Measurements from ENCODE around the gene PARD6A. TPM values are rescaled to one million over a fixed set of nuclear protein-coding genes. Genes with fewer than 3 reads are reported as not detected.

PARD6A gene, protein sequence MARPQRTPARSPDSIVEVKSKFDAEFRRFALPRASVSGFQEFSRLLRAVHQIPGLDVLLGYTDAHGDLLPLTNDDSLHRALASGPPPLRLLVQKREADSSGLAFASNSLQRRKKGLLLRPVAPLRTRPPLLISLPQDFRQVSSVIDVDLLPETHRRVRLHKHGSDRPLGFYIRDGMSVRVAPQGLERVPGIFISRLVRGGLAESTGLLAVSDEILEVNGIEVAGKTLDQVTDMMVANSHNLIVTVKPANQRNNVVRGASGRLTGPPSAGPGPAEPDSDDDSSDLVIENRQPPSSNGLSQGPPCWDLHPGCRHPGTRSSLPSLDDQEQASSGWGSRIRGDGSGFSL
- total RNA-seq: 7.5 and 8.3 TPM in 2 replicates
- long read RNA-seq, partial matches to known transcripts: 0 of 1 reads
- long read RNA-seq, other reads (novel, unspliced or antisense): 0 of 1 reads

DNA sequence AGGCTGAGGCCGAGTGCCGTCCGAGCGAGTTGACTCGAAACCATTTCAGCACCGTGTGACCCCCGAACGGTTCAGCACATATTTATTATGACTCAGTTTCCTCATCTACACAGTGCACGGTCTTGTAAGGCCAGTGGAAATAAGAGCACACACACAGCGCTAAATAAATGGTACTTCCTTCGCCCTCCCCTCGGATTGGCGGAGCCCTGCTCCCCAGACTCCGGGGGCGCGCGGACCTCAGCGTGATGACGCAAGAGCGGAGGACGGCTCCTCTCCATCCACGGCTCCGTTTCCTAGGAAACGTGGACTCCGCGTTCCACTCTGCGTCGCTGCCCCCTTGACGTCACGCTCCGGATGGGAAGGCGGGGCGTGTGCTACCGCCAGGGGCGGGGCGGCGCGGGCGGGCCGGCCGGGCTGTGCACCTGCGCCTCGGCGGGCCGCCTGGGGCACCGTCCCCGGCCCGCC, at the start of gene PARD6A:
Gene PARD6A, plus strand, starts transcription at position 397 of the 465 bp plus-strand sequence. CDS start 79 bp downstream, outside the sequence.
- Mint-ChIP-seq H3K4me3 (peak within 1 kb of the TSS; percentile 98), H3K9me3 (no peaks in the 10 kb centered on the region), H3K36me3 (ENCODE audit: low read depth) (peaks cover 3% of the 10 kb centered on the region), H3K4me1 (peaks cover 27% of the 10 kb centered on the region), H3K27me3 (ENCODE audit: low read depth) (peaks cover 12% of the 10 kb centered on the region), H3K27ac (ENCODE audit: unreplicated experiment) (peak within 1 kb of the TSS; percentile 96)
- TF ChIP-seq, protein P1, sequence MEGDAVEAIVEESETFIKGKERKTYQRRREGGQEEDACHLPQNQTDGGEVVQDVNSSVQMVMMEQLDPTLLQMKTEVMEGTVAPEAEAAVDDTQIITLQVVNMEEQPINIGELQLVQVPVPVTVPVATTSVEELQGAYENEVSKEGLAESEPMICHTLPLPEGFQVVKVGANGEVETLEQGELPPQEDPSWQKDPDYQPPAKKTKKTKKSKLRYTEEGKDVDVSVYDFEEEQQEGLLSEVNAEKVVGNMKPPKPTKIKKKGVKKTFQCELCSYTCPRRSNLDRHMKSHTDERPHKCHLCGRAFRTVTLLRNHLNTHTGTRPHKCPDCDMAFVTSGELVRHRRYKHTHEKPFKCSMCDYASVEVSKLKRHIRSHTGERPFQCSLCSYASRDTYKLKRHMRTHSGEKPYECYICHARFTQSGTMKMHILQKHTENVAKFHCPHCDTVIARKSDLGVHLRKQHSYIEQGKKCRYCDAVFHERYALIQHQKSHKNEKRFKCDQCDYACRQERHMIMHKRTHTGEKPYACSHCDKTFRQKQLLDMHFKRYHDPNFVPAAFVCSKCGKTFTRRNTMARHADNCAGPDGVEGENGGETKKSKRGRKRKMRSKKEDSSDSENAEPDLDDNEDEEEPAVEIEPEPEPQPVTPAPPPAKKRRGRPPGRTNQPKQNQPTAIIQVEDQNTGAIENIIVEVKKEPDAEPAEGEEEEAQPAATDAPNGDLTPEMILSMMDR (conservative IDR thresholded peaks at IDR 0.05): no peak
- peak; percentile 84 for DNase-seq (ENCODE audit: low read depth, low spot score)

DNA sequence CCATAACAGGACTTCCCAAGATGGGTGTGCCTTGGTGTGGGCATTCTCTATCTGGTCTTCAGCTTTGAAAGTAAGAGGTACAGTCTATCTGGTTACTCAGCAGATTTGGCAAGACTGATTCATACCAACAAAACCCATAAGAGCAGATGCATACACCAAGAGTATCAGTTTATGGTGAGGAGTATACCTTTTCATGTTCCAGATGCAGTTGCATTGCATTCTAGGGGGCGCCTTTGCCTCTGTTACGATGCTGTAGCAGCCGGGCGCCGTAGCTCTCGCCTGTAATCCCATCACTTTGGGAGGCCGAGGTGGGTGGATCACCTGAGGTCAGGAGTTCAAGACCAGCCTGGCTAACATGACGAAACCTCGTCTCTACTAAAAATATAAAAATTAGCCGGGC, 47.0 kb upstream of the PARD6A start:
- H3K27me3 Mint-ChIP-seq (ENCODE audit: low read depth): no peaks in the 10 kb centered on the region
- peaks cover 14% of the 10 kb centered on the region for H3K36me3 Mint-ChIP-seq (ENCODE audit: low read depth)
- no peaks in the 10 kb centered on the region for H3K9me3 Mint-ChIP-seq
- no peak overlapping the region for H3K4me3 Mint-ChIP-seq
- H3K4me1 Mint-ChIP-seq: no peaks in the 10 kb centered on the region
- no peak for DNase-seq (ENCODE audit: low read depth, low spot score)
- TF ChIP-seq, protein P1 (conservative IDR thresholded peaks at IDR 0.05): peak; percentile 21
- no peak overlapping the region for H3K27ac Mint-ChIP-seq (ENCODE audit: unreplicated experiment)

DNA sequence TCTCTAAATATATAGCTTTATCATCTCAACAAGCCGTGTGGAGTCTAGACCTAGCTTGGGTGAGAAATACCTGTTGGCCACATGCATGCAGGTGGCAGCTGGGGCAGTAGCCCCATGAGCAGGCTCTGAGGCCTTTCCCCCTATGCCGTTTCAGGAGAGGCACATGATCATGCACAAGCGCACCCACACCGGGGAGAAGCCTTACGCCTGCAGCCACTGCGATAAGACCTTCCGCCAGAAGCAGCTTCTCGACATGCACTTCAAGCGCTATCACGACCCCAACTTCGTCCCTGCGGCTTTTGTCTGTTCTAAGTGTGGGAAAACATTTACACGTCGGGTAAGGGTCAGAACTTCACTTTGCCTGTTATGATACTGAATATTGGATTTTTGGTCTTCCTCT, 32.5 kb upstream of the PARD6A start:
- TF ChIP-seq, protein P1 (conservative IDR thresholded peaks at IDR 0.05): no peak
- no peak overlapping the region for H3K4me3 Mint-ChIP-seq
- H3K36me3 Mint-ChIP-seq (ENCODE audit: low read depth): peaks cover 25% of the 10 kb centered on the region
- no peaks in the 10 kb centered on the region for H3K4me1 Mint-ChIP-seq
- H3K9me3 Mint-ChIP-seq: no peaks in the 10 kb centered on the region
- DNase-seq (ENCODE audit: low read depth, low spot score): no peak
- H3K27ac Mint-ChIP-seq (ENCODE audit: unreplicated experiment): no peak overlapping the region
- no peaks in the 10 kb centered on the region for H3K27me3 Mint-ChIP-seq (ENCODE audit: low read depth)

DNA sequence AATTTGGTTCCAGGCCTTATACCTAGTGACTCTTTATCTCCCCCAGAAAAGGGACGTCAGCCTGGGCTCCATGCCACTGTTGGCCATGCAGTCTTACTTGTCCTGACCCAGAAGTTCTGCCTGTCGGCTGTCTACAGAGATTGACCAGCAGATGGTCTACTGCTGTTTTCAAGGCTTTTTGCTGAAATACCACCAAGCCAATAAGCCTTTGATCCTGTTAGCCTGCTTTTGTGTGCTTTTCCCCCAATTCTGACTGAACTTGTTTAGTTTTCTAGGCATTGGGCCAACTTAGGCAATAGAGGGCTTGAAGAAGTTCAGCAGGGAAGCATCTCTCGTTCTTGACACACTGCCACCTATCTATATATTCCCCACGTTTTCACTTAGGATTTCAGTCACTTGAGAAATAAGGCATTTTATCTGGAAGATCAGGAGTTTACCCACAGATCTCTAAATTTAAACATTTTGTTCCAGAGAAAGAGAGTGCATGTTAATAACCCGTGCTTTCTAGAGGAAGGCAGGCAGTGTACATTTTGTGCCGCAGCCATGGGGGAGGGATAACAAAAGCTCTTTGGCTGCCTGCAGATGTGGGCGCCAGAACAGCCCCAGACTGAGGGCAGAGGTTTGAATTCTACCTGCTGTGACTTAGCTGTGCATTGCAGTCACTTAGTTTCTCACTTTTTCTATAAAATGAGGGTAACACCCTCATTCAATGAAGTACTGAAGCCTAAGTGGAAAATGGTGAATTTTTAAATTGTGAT, 28.2 kb upstream of the PARD6A start:
- TF ChIP-seq, protein P1 (conservative IDR thresholded peaks at IDR 0.05): no peak
- no peaks in the 10 kb centered on the region for H3K27me3 Mint-ChIP-seq (ENCODE audit: low read depth)
- H3K27ac Mint-ChIP-seq (ENCODE audit: unreplicated experiment): peak overlapping the region; percentile 51
- H3K9me3 Mint-ChIP-seq: no peaks in the 10 kb centered on the region
- H3K4me1 Mint-ChIP-seq: no peaks in the 10 kb centered on the region
- no peak for DNase-seq (ENCODE audit: low read depth, low spot score)
- no peak overlapping the region for H3K4me3 Mint-ChIP-seq
- H3K36me3 Mint-ChIP-seq (ENCODE audit: low read depth): peaks cover 20% of the 10 kb centered on the region

DNA sequence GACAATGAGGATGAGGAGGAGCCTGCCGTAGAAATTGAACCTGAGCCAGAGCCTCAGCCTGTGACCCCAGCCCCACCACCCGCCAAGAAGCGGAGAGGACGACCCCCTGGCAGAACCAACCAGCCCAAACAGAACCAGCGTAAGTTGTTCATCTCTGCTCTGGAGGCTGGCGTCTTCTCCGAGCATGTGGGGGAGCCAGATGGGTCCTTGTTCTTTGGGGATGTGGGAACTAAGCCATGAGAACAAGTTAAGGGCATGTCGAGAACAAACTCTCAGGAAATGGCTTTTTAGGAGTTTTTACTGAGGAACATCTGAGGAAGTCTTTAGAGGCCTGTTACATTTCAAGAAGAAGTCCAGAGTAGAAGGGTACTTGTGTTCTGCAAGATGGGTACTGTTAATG, 24.0 kb upstream of the PARD6A start:
- no peak for DNase-seq (ENCODE audit: low read depth, low spot score)
- Mint-ChIP-seq H3K27ac (ENCODE audit: unreplicated experiment) (no peak overlapping the region), H3K36me3 (ENCODE audit: low read depth) (peaks cover 15% of the 10 kb centered on the region), H3K4me3 (no peak overlapping the region), H3K27me3 (ENCODE audit: low read depth) (no peaks in the 10 kb centered on the region), H3K4me1 (no peaks in the 10 kb centered on the region), H3K9me3 (no peaks in the 10 kb centered on the region)
- TF ChIP-seq, protein P1 (conservative IDR thresholded peaks at IDR 0.05): no peak
